Epithelial cell of proximal tubule (primary cell): ENCODE measurements around the gene TNFRSF1B. TPM values are rescaled to one million over a fixed set of nuclear protein-coding genes. Genes with fewer than 3 reads are reported as not detected.

ENCODE experiments used
- DNase-seq: peaks from one replicate; pipeline ENCODE4 v3.0.0-alpha.2; 2011; ENCODE audit warnings: low read depth
- H3K4me3 ChIP-seq: 2 replicates; pipeline ENCODE4 v1.5.1; 2011; ENCODE audit warnings: low read depth, mild to moderate bottlenecking, low read length
- CTCF ChIP-seq: conservative IDR thresholded peaks from 2 replicates; pipeline ENCODE4 v1.5.1; 2012; ENCODE audit warnings: low read depth, mild to moderate bottlenecking, low read length
- total RNA-seq: library from RNA; depleted of rRNA; stranded (reverse); fragments of >200 nt; gene quantifications from 2 replicates; pipeline ENCODE4 v1.2.3, GENCODE V29; 2015

TNFRSF1B gene
- total RNA-seq, 1 donor from 2014 or later: 0.06 TPM

DNA sequence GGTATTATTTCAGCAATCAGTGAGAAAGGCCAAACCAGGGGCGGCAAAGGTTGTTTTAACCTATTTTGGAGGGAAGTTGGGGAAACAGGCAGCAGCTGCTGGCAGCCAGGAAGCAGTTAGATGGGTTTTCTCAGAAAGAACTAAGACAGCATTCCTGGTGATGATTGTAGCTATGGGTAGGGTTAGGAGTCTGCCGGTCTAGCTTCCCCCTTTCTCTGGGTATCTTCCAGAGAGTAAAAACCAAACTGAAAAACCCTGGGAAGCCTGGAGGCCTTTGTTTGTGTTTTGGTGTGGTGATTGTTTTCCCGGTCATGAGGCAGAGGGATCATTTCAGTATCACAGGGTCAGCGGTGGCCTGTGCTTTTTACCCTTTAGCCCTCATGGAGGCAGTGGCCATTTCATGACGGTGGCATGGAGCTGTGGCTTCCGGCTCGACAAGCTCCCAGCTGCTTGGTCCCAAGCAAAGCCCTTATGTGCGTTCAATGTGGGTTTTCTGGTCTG is 19.5 kb upstream of the TNFRSF1B start:
- no peak overlapping the region for H3K4me3 ChIP-seq
- no peak for DNase-seq
- no peak for TF ChIP-seq CTCF

DNA sequence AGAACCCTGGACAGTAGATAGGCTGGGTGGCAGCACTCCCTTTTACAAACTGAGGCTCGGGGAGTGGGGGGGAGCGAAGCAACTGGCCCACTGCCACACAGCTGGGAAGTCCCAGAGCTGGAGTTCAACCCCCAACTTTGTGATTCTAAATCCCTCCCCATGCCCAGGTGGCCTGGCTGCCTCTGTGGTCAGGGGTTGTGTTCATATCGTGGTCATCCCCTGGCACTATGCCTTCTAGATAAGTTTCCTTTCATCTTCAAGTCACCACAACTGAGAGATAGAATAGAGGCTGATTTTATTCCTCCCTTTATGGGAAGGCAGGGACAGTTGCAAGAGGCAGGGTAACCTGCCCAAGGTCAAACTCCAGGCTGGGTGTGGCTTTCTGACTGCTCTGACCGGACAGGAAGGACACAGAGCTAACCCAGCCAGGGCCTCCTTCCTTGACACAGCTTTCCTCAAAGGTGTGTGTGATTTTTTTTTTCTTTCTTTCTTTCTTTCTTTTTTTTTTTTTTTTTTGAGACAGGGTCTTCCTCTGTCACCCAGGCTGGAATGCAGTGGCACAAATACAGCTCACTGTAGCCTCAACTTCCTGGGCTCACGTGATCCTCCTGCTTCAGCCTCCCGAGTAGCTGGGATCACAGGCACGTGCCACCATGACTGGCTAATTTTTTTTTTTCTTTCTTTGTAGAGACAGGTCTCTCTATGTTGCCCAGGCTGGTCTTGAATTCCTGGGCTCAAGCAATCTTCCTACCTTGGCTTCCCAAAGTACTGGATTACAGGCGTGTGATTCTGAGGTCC is 18.4 kb upstream of the TNFRSF1B start:
- TF ChIP-seq CTCF: no peak
- H3K4me3 ChIP-seq: no peak overlapping the region
- DNase-seq: no peak

DNA sequence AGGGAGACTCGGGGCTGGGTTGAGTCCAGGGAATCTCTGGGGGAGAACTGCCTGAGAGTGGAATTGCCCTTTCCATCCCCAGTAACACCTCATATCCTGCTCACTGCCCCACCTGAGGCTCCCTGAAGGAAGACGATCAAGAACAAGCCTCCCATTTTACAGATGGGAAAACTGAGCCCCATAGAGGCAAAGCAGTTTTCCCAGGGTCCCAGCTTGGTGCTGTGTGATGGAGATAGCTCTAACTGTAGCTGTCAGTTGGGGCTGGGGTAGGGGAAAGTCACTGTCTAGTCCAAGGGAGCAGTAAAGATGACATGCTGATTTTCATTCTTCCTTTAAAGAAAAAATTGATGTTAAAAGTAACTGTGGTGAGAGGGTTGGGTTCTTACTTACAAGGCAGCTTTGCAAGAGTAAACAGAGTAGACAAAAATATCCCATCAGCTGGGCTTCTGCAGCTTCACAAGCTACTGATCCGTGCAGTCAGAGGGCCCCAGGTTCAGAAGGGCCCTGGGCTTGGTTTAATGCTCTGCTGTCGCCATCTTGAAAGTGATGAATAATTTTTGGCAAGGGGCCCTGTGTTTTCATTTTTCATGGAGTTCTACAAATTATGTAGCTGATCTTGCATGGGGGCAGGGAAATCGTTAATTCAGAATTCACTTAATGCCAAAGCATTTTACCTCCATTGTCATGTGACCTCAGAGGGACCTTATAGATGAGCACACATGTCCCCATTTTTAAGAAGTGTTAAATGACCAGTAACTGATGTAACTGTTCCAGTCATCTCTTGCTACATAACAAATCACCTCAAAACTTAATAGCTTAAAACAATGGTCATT is 17.6 kb upstream of the TNFRSF1B start:
- no peak overlapping the region for H3K4me3 ChIP-seq
- TF ChIP-seq CTCF: no peak
- no peak for DNase-seq

GRCh38 chr1:12149791-12150175 is 17.0 kb upstream of the TNFRSF1B start:
- DNase-seq: no peak
- TF ChIP-seq CTCF: no peak
- H3K4me3 ChIP-seq: no peak overlapping the region

GRCh38 chr1:12150456-12151200 is 16.2 kb upstream of the TNFRSF1B start:
- DNase-seq: no peak
- no peak for TF ChIP-seq CTCF
- no peak overlapping the region for H3K4me3 ChIP-seq

- no peak overlapping the region for H3K4me3 ChIP-seq
- no peak for DNase-seq
- TF ChIP-seq CTCF: no peak
These were observed 15.3 kb upstream of the TNFRSF1B start for GRCh38 chr1:12151465-12151864.
